Keratinocyte (primary cell): ENCODE data around the gene TXLNG. TPM values are rescaled to one million over a fixed set of nuclear protein-coding genes. Genes with fewer than 3 reads are reported as not detected.

Source experiments
- DNase-seq: peaks from one replicate; pipeline ENCODE4 v3.0.0-alpha.2; 2011; ENCODE audit warnings: low read depth, missing footprints, low spot score
- FAIRE-seq: peaks from 2 replicates; lab custom pipeline; 2011; peaks lifted over from hg19 to GRCh38; lab: Jason Lieb, UNC
- H2AFZ ChIP-seq: 2 replicates; pipeline ENCODE4 v1.6.0; 2012; ENCODE audit warnings: low read length, control low read depth, inconsistent platforms; ENCODE audit not compliant: control insufficient read depth
- H3K27ac ChIP-seq: 2 replicates; pipeline ENCODE4 v1.5.1; 2011; ENCODE audit warnings: low read length; ENCODE audit not compliant: control insufficient read depth, insufficient read depth
- H3K27me3 ChIP-seq: 3 replicates; pipeline ENCODE4 v1.6.0; 2011; ENCODE audit warnings: low read length; ENCODE audit not compliant: control insufficient read depth, insufficient read depth; ENCODE audit errors: extremely low read depth
- H3K36me3 ChIP-seq, 2 experiments: 2 replicates in 1 of 2; 3 replicates in 1 of 2; pipeline ENCODE4 v1.5.1; 2011; ENCODE audit warnings: low read length in 2 of 2, mild to moderate bottlenecking in 1 of 2; ENCODE audit not compliant: control insufficient read depth in 2 of 2, insufficient read depth in 2 of 2; ENCODE audit errors: extremely low read depth in 1 of 2
- H3K4me1 ChIP-seq: 3 replicates; pipeline ENCODE4 v1.5.1; 2011; ENCODE audit warnings: low read length; ENCODE audit not compliant: control insufficient read depth, insufficient read depth; ENCODE audit errors: extremely low read depth
- H3K4me2 ChIP-seq: 3 replicates; pipeline ENCODE4 v1.6.0; 2011; ENCODE audit warnings: low read depth, low read length; ENCODE audit not compliant: control insufficient read depth, insufficient read depth; ENCODE audit errors: extremely low read depth
- H3K4me3 ChIP-seq, 3 experiments: fragments of 200-600 bp in 1 of 3; sonication (generic) in 1 of 3; 2 replicates in 2 of 3; 3 replicates in 1 of 3; pipeline ENCODE4 v1.5.1; 2011 to 2016; ENCODE audit warnings: low read length in 3 of 3, mild to moderate bottlenecking in 3 of 3, control low read depth in 2 of 3, inconsistent platforms in 1 of 3, low read depth in 1 of 3, mixed read lengths in 1 of 3, mixed run types in 1 of 3, moderate library complexity in 1 of 3; ENCODE audit not compliant: control insufficient read depth in 2 of 3, insufficient read depth in 2 of 3; ENCODE audit errors: extremely low read depth in 1 of 3
- H3K79me2 ChIP-seq: 2 replicates; pipeline ENCODE4 v1.6.0; 2012; ENCODE audit warnings: low read length; ENCODE audit not compliant: control insufficient read depth, insufficient read depth
- H3K9ac ChIP-seq: 3 replicates; pipeline ENCODE4 v1.6.0; 2011; ENCODE audit warnings: low read length; ENCODE audit not compliant: control insufficient read depth, insufficient read depth; ENCODE audit errors: extremely low read depth
- H3K9me1 ChIP-seq: 3 replicates; pipeline ENCODE4 v1.6.0; 2011; ENCODE audit warnings: low read length; ENCODE audit not compliant: control insufficient read depth, insufficient read depth; ENCODE audit errors: extremely low read depth
- H3K9me3 ChIP-seq: 2 replicates; pipeline ENCODE4 v1.5.1; 2012; ENCODE audit warnings: low read depth, low read length; ENCODE audit not compliant: control insufficient read depth
- H4K20me1 ChIP-seq: 3 replicates; pipeline ENCODE4 v1.6.0; 2011; ENCODE audit warnings: low read length; ENCODE audit not compliant: control insufficient read depth, insufficient read depth; ENCODE audit errors: extremely low read depth
- EZH2 ChIP-seq: IDR thresholded peaks from one replicate; pipeline ENCODE4 v1.6.1; 2012; ENCODE audit warnings: inconsistent platforms, mild to moderate bottlenecking, low read length, moderate library complexity
- dilution Hi-C: fragments of 300-500 bp; cut with MboI; formaldehyde crosslinking; loops from one replicate; pipeline ENCODE4 v1.7.0; 2020; ENCODE audit warnings: low sequenced_read_pairs; ENCODE audit not compliant: extremely low pct_ligation_motif_present
- polyA plus RNA-seq, 5 experiments: library from polyadenylated mRNA; depleted of rRNA in 3 of 5; stranded (reverse) in 3 of 5; stranded (forward) in 1 of 5; unstranded in 1 of 5; fragments of >200 nt; gene quantifications; 1 replicate in 1 of 5; 2 replicates in 3 of 5; 3 replicates in 1 of 5; pipeline versions ENCODE4 v1.2.1 to v1.2.3, GENCODE V29; 2011 to 2012; ENCODE audit warnings: missing spikeins in 2 of 5, low read depth in 1 of 5, low replicate concordance in 1 of 5
- TF ChIP-seq, protein P1 (sequence below), 3 experiments: IDR thresholded peaks in 1 of 3; conservative IDR thresholded peaks in 1 of 3; optimal IDR thresholded peaks in 1 of 3; 2 replicates in 2 of 3; 3 replicates in 1 of 3; pipeline versions ENCODE3 to v1.5.1; 2011; ENCODE audit warnings: low read length in 3 of 3, mild to moderate bottlenecking in 3 of 3, moderate library complexity in 2 of 3, control low read depth in 1 of 3, inconsistent platforms in 1 of 3; ENCODE audit not compliant: insufficient read depth in 2 of 3; ENCODE audit errors: extremely low read depth in 1 of 3

The TXLNG gene
- polyA plus RNA-seq, 1 donor (not counting 4 experiments of a cell fraction or from before 2014, with no cell fraction given) = 38.5 TPM

- H3K9me1 ChIP-seq = no peaks in the 10 kb centered on the region
- FAIRE-seq = no peak
- H3K27ac ChIP-seq = no peak overlapping the region
- no peak overlapping the region for H2AFZ ChIP-seq
- no peak for DNase-seq
- H3K36me3 ChIP-seq = peaks cover 11 to 39% of the 10 kb centered on the region in 2 experiments
- no peak overlapping the region for H3K4me3 ChIP-seq
- H3K4me1 ChIP-seq = peaks cover 14% of the 10 kb centered on the region
- dilution Hi-C loops = loop anchor here (25.0 kb wide), 1 partner anchor 220 kb away; no protein-coding TSS in a partner anchor
- no peaks in the 10 kb centered on the region for H3K9me3 ChIP-seq
- no peak overlapping the region for H3K4me2 ChIP-seq
- TF ChIP-seq EZH2 = no peak
- TF ChIP-seq, protein P1, sequence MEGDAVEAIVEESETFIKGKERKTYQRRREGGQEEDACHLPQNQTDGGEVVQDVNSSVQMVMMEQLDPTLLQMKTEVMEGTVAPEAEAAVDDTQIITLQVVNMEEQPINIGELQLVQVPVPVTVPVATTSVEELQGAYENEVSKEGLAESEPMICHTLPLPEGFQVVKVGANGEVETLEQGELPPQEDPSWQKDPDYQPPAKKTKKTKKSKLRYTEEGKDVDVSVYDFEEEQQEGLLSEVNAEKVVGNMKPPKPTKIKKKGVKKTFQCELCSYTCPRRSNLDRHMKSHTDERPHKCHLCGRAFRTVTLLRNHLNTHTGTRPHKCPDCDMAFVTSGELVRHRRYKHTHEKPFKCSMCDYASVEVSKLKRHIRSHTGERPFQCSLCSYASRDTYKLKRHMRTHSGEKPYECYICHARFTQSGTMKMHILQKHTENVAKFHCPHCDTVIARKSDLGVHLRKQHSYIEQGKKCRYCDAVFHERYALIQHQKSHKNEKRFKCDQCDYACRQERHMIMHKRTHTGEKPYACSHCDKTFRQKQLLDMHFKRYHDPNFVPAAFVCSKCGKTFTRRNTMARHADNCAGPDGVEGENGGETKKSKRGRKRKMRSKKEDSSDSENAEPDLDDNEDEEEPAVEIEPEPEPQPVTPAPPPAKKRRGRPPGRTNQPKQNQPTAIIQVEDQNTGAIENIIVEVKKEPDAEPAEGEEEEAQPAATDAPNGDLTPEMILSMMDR (optimal IDR thresholded peaks at IDR 0.05 in 1 of 3, IDR thresholded peaks at IDR 0.05 in 1 of 3, conservative IDR thresholded peaks at IDR 0.05 in 1 of 3; ENCODE audit: extremely low read depth in 1 of 3, insufficient read depth in 2 of 3, low read length in 3 of 3) = no peak
- H3K9ac ChIP-seq = no peak overlapping the region
- H3K27me3 ChIP-seq = no peaks in the 10 kb centered on the region
- no peaks in the 10 kb centered on the region for H3K79me2 ChIP-seq
- no peaks in the 10 kb centered on the region for H4K20me1 ChIP-seq
These were observed 56.4 kb downstream of the TXLNG start for GRCh38 chrX:16842684-16843083.

DNA sequence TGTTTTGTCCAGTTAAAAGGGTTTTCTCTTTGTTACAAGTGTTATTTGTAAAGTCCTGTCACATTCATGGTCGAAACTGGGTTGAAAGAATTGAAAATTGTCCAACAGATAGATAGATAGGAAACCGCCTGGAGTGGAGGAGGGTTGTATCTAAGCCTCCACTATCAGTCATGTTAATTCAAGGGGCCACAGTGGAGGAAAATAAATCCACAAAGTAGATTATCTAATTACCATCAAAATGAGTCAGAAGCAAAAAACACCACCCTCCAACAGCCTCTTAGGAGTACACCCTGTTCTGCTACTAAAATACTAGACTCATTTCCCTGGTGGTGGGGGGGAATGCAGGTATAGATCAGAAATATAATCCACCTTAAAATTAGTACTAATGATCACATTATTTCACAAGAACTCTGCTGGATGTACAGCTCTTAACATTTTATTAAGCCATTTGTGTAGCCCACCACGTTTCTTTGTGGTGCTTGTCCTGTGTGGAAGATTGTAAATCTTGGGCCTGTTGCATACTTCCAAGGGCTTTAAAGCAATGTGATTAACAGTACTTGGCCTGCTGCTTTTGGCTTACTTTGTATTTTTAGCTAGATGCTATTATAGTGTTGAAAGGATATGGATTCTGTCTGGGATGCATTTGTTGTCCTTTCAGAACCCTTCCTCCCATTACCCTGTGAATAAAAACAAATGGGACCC, 57.1 kb downstream of the TXLNG start:
- DNase-seq (no peak), FAIRE-seq (no peak)
- Histone ChIP-seq H3K9ac (no peak overlapping the region), H3K4me1 (peaks cover 12% of the 10 kb centered on the region), H3K27me3 (no peaks in the 10 kb centered on the region), H3K79me2 (no peaks in the 10 kb centered on the region), H4K20me1 (no peaks in the 10 kb centered on the region), H2AFZ (no peak overlapping the region), H3K4me2 (no peak overlapping the region), H3K9me1 (no peaks in the 10 kb centered on the region), H3K9me3 (no peaks in the 10 kb centered on the region), H3K4me3 (no peak overlapping the region), H3K27ac (no peak overlapping the region), H3K36me3 (peaks cover 11 to 36% of the 10 kb centered on the region in 2 experiments)
- dilution Hi-C loops = loop anchor here (25.0 kb wide), 1 partner anchor 219 kb away; no protein-coding TSS in a partner anchor
- TF ChIP-seq, protein P1 (optimal IDR thresholded peaks at IDR 0.05 in 1 of 3, IDR thresholded peaks at IDR 0.05 in 1 of 3, conservative IDR thresholded peaks at IDR 0.05 in 1 of 3; ENCODE audit: extremely low read depth in 1 of 3, insufficient read depth in 2 of 3, low read length in 3 of 3) = no peak
